Panc1 (cell line): ENCODE data around the gene TSTD2. TPM values are rescaled to one million over a fixed set of nuclear protein-coding genes. Genes with fewer than 3 reads are reported as not detected.
A peak's percentile ranks its signal among the peaks of the same experiment; 100 is the strongest.

ENCODE experiments used
- ATAC-seq: fragments of 200-7000 bp; cut with Tn5 transposase; 2 replicates; pipeline ENCODE4 v1.9.1; 2020; ENCODE audit warnings: mild to moderate bottlenecking, moderate library complexity
- BruUV-seq: library from RNA; stranded (reverse); fragments of 400-500 nt; replicated peaks from 2 replicates; lab custom pipeline; 2021; lab: Mats Ljungman, UMichigan
- CTCF ChIA-PET: fragments of 300-600 bp; sonication (Branson Sonifier 250); formaldehyde crosslinking; loops from one replicate; lab custom pipeline; 2022; ENCODE audit warnings: antibody characterized with exemption; lab: Charles Lee
- POLR2A ChIA-PET: fragments of 300-600 bp; sonication (Branson Sonifier 250); formaldehyde crosslinking; loops from one replicate; lab custom pipeline; 2022; ENCODE audit warnings: antibody characterized with exemption; lab: Charles Lee
- DNase-seq: peaks from one replicate; pipeline ENCODE4 v3.0.0-alpha.2; 2010; ENCODE audit warnings: low read depth, low spot score
- H3K27ac ChIP-seq: 2 replicates; pipeline ENCODE4 v1.5.1; 2011; ENCODE audit warnings: mild to moderate bottlenecking, low read length, inconsistent platforms
- H3K27me3 ChIP-seq: fragments of 200-500 bp; sonication (Bioruptor generic); 2 replicates; pipeline ENCODE4 v1.6.0; 2014; ENCODE audit warnings: low read length, inconsistent platforms; ENCODE audit not compliant: control insufficient read depth, insufficient read depth
- H3K36me3 ChIP-seq: fragments of 200-500 bp; sonication (Bioruptor generic); 2 replicates; pipeline ENCODE4 v1.5.1; 2014; ENCODE audit warnings: inconsistent platforms, mild to moderate bottlenecking, low read length, moderate library complexity; ENCODE audit not compliant: control insufficient read depth, insufficient read depth
- H3K4me1 ChIP-seq: 2 replicates; pipeline ENCODE4 v1.5.1; 2011; ENCODE audit warnings: inconsistent platforms, mild to moderate bottlenecking, low read length, moderate library complexity; ENCODE audit not compliant: control insufficient read depth, insufficient read depth
- H3K4me3 ChIP-seq, 2 experiments: 2 replicates each; pipeline ENCODE4 v1.5.1; 2011 to 2012; ENCODE audit warnings: low read depth in 2 of 2, low read length in 2 of 2, mild to moderate bottlenecking in 2 of 2, inconsistent platforms in 1 of 2, moderate library complexity in 1 of 2
- H3K9me3 ChIP-seq: fragments of 200-500 bp; sonication (Bioruptor generic); 2 replicates; pipeline ENCODE4 v1.5.1; 2014; ENCODE audit warnings: low read depth, mild to moderate bottlenecking, inconsistent platforms, low read length, moderate library complexity; ENCODE audit not compliant: control insufficient read depth, insufficient read depth
- POLR2AphosphoS5 ChIP-seq: IDR thresholded peaks from 2 replicates; pipeline ENCODE4 v1.6.1; 2012; ENCODE audit warnings: mild to moderate bottlenecking, low read depth, low read length, moderate library complexity
- SIN3A ChIP-seq: IDR thresholded peaks from 2 replicates; pipeline ENCODE4 v1.6.1; 2012; ENCODE audit warnings: low read depth, mild to moderate bottlenecking, low read length, moderate library complexity, borderline replicate concordance; ENCODE audit not compliant: insufficient read depth
- TCF7L2 ChIP-seq: IDR thresholded peaks from 2 replicates; pipeline ENCODE4 v1.6.1; 2011; ENCODE audit warnings: mild to moderate bottlenecking, low read depth, low read length, inconsistent platforms
- in situ Hi-C: cut with HindIII; loops from 2 replicates; pipeline ENCODE4 v1.10.0; 2016; ENCODE audit warnings: low sequenced_read_pairs, low pct_unique_long_range_greater_than_20kb
- intact Hi-C: fragments of 100-400 bp; cut with micrococcal nuclease; formaldehyde crosslinking; loops from one replicate; pipeline ENCODE4 v1.10.0; 2022; ENCODE audit not compliant: unreplicated experiment
- total RNA-seq: library from RNA; stranded (reverse); gene quantifications from one replicate; pipeline ENCODE4 v1.2.1, GENCODE V29; 2021; ENCODE audit not compliant: unreplicated experiment
- TF ChIP-seq, protein P1 (sequence below), 2 experiments: IDR thresholded peaks; 2 replicates each; pipeline ENCODE4 v1.6.1; 2011 to 2012; ENCODE audit warnings: low read depth in 2 of 2, control low read depth in 1 of 2, low read length in 1 of 2, mild to moderate bottlenecking in 1 of 2, moderate library complexity in 1 of 2; ENCODE audit not compliant: insufficient read depth in 1 of 2
- TF ChIP-seq, protein P2 (sequence below): fragments of 450-650 bp; IDR thresholded peaks from 2 replicates; pipeline ENCODE4 v1.5.1; 2017; ENCODE audit warnings: mild to moderate bottlenecking

The TSTD2 gene
- total RNA-seq, 1 experiment from 2014 or later, result 10.1 TPM

DNA sequence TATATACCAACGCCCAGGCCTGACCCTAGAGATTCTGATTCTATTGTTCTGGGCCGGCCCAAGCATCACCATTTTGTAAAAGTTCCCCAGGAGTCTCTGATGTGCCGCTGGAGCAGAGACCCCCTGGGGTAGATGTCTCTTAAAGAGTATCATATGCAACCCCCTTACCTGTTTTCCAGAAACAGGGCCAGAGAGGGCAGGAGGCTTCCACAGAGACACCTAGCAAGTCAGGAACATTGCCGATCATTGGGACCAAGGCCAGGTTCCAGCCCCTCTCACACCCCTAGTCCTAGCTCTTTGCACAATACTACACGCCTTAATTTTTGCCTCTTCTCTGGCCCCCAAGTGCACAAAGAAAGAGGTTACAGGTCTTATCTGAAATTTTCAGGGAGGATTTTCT, 67.9 kb downstream of the TSTD2 start:
- in situ Hi-C loops, result no loop called here
- ChIA-PET CTCF (no interaction called here), POLR2A (no interaction called here)
- no peak for DNase-seq
- TF ChIP-seq SIN3A (no peak), POLR2AphosphoS5 (no peak), TCF7L2 (no peak)
- TF ChIP-seq, protein P1, sequence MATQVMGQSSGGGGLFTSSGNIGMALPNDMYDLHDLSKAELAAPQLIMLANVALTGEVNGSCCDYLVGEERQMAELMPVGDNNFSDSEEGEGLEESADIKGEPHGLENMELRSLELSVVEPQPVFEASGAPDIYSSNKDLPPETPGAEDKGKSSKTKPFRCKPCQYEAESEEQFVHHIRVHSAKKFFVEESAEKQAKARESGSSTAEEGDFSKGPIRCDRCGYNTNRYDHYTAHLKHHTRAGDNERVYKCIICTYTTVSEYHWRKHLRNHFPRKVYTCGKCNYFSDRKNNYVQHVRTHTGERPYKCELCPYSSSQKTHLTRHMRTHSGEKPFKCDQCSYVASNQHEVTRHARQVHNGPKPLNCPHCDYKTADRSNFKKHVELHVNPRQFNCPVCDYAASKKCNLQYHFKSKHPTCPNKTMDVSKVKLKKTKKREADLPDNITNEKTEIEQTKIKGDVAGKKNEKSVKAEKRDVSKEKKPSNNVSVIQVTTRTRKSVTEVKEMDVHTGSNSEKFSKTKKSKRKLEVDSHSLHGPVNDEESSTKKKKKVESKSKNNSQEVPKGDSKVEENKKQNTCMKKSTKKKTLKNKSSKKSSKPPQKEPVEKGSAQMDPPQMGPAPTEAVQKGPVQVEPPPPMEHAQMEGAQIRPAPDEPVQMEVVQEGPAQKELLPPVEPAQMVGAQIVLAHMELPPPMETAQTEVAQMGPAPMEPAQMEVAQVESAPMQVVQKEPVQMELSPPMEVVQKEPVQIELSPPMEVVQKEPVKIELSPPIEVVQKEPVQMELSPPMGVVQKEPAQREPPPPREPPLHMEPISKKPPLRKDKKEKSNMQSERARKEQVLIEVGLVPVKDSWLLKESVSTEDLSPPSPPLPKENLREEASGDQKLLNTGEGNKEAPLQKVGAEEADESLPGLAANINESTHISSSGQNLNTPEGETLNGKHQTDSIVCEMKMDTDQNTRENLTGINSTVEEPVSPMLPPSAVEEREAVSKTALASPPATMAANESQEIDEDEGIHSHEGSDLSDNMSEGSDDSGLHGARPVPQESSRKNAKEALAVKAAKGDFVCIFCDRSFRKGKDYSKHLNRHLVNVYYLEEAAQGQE (IDR thresholded peaks at IDR 0.05; ENCODE audit: insufficient read depth in 1 of 2, low read depth in 2 of 2, low read length in 1 of 2), result no peak
- TF ChIP-seq, protein P2, sequence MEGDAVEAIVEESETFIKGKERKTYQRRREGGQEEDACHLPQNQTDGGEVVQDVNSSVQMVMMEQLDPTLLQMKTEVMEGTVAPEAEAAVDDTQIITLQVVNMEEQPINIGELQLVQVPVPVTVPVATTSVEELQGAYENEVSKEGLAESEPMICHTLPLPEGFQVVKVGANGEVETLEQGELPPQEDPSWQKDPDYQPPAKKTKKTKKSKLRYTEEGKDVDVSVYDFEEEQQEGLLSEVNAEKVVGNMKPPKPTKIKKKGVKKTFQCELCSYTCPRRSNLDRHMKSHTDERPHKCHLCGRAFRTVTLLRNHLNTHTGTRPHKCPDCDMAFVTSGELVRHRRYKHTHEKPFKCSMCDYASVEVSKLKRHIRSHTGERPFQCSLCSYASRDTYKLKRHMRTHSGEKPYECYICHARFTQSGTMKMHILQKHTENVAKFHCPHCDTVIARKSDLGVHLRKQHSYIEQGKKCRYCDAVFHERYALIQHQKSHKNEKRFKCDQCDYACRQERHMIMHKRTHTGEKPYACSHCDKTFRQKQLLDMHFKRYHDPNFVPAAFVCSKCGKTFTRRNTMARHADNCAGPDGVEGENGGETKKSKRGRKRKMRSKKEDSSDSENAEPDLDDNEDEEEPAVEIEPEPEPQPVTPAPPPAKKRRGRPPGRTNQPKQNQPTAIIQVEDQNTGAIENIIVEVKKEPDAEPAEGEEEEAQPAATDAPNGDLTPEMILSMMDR, result no peak
- Histone ChIP-seq H3K4me1 (0 out of 2 replicates have a peak, but pooled peaks cover 4% of the 10 kb centered on the region), H3K27ac (no peak overlapping the region), H3K36me3 (no peaks in the 10 kb centered on the region), H3K4me3 (no peak overlapping the region), H3K9me3 (no peaks in the 10 kb centered on the region), H3K27me3 (no peaks in the 10 kb centered on the region)
- ATAC-seq, result no peak
- BruUV-seq, result no TSS peak
- intact Hi-C loops, result no loop called here

DNA sequence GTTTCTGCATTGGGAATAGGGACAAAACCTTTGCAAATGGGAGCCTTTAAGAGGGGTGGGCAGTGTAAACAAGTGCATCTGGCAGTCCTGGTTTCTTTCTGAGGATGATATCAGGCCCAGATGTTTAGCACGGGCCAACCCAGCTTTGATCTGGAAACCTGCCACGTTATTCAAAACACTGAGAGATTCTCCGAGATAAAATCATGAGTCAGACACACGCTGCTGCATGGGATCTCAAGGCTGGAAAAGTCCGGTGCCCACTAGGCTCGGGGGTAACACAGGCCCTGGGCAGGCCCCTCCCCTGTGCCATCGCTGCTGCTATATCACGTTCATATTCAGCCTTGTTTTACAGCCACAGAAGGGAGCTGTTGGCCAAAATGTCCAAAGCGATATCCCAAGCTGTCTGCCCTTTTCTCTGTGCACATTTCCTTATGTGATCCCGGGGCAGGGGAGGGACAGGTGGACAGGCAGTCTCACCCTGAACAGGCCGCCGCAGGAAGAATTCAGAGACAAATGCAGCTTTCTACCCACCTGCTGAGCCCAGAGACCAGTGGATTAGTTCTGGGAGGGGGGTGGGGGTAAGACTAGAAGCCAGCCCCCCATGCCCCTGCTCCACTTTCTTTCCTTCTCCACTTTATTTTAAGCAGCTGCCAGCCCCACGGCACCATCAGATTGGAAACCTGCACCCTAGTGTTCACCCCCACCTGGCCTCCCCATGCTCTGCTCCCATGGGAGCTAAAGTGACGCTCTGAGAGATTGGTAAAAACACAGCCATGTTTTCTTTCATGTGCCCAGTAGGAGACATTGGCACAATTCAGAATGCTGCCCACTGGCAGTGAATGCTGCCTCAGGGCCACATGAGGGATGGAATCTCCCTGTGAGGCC, 68.6 kb downstream of the TSTD2 start:
- Histone ChIP-seq H3K4me1 (0 out of 2 replicates have a peak, but pooled peaks cover 4% of the 10 kb centered on the region), H3K27me3 (no peaks in the 10 kb centered on the region), H3K4me3 (no peak overlapping the region), H3K27ac (no peak overlapping the region), H3K9me3 (no peaks in the 10 kb centered on the region), H3K36me3 (no peaks in the 10 kb centered on the region)
- POLR2A ChIA-PET, result interaction anchor here (0.6 kb wide), 1 partner anchor 91 kb away, joined by 3 read pairs; no protein-coding TSS in a partner anchor
- in situ Hi-C loops (no loop called here), intact Hi-C loops (no loop called here)
- DNase-seq, result no peak
- TF ChIP-seq TCF7L2 (no peak), POLR2AphosphoS5 (no peak), SIN3A (no peak)
- TF ChIP-seq, protein P2, result no peak
- TF ChIP-seq, protein P1 (IDR thresholded peaks at IDR 0.05; ENCODE audit: insufficient read depth in 1 of 2, low read depth in 2 of 2, low read length in 1 of 2), result no peak
- no TSS peak for BruUV-seq
- CTCF ChIA-PET, result interaction anchor here (0.6 to 0.8 kb wide), 2 partner anchors 34 to 177 kb away, joined by 4 to 6 read pairs; no protein-coding TSS in a partner anchor
- ATAC-seq, result peak; percentile 69
